WTC11 (cell line): ENCODE results near the gene ELMO1. TPM values are rescaled to one million over a fixed set of nuclear protein-coding genes. Genes with fewer than 3 reads are reported as not detected.

Experiments
- ATAC-seq: fragments of 200-7000 bp; cut with Tn5 transposase; 2 replicates; pipeline ENCODE4 v1.10.0; 2021; ENCODE audit warnings: mild to moderate bottlenecking, moderate library complexity
- CTCF ChIA-PET: fragments of 300-600 bp; sonication (Branson Sonifier 250); formaldehyde crosslinking; loops from one replicate; lab custom pipeline; 2021; ENCODE audit warnings: antibody characterized with exemption; lab: Charles Lee
- POLR2A ChIA-PET: fragments of 350-600 bp; sonication (Branson Sonifier 250); formaldehyde crosslinking; loops from one replicate; lab custom pipeline; 2021; ENCODE audit warnings: antibody characterized with exemption; lab: Charles Lee
- DNase-seq: peaks from one replicate; pipeline ENCODE4 v3.0.0; 2021; ENCODE audit warnings: low spot score
- H3K27ac Mint-ChIP-seq: 2 replicates; pipeline ENCODE4 v1.8.0; 2021; ENCODE audit warnings: mixed read lengths
- H3K27me3 Mint-ChIP-seq: 2 replicates; pipeline ENCODE4 v1.8.0; 2021; ENCODE audit warnings: low read depth, mild to moderate bottlenecking, moderate library complexity, mixed read lengths
- H3K36me3 Mint-ChIP-seq: 2 replicates; pipeline ENCODE4 v1.8.0; 2021; ENCODE audit warnings: mixed read lengths
- H3K4me1 Mint-ChIP-seq: 2 replicates; pipeline ENCODE4 v1.8.0; 2022; ENCODE audit warnings: mixed read lengths
- H3K4me3 Mint-ChIP-seq: 2 replicates; pipeline ENCODE4 v1.8.0; 2021; ENCODE audit warnings: mild to moderate bottlenecking, moderate library complexity, mixed read lengths
- H3K9me3 Mint-ChIP-seq: 2 replicates; pipeline ENCODE4 v1.8.0; 2021; ENCODE audit warnings: mixed read lengths
- ATF3 ChIP-seq: sonication (generic); formaldehyde crosslinking; conservative IDR thresholded peaks from 2 replicates; pipeline ENCODE4 v1.8.1; 2022; ENCODE audit warnings: mild to moderate bottlenecking, missing genetic modification reagents
- CTCF ChIP-seq: fragments of 200-600 bp; IDR thresholded peaks from 2 replicates; pipeline ENCODE4 v1.8.0; 2022; ENCODE audit warnings: antibody characterized with exemption
- EMX1 ChIP-seq: fragments of 250-450 bp; sonication (Bioruptor Pico); IDR thresholded peaks from 2 replicates; pipeline ENCODE4 v1.8.0; 2021; ENCODE audit warnings: mild to moderate bottlenecking
- ERG ChIP-seq: fragments of 250-450 bp; sonication (Bioruptor Pico); IDR thresholded peaks from 2 replicates; pipeline ENCODE4 v1.8.0; 2021; ENCODE audit warnings: mild to moderate bottlenecking
- FOXP1 ChIP-seq: sonication (generic); formaldehyde crosslinking; IDR thresholded peaks from 2 replicates; pipeline ENCODE4 v1.8.0; 2022; ENCODE audit warnings: missing genetic modification reagents, mild to moderate bottlenecking, moderate library complexity, borderline replicate concordance
- FOXP4 ChIP-seq: sonication (generic); formaldehyde crosslinking; IDR thresholded peaks from 2 replicates; pipeline ENCODE4 v1.8.0; 2022; ENCODE audit warnings: mild to moderate bottlenecking, missing genetic modification reagents
- HMGXB4 ChIP-seq: sonication (generic); formaldehyde crosslinking; IDR thresholded peaks from 2 replicates; pipeline ENCODE4 v1.8.1; 2023; ENCODE audit warnings: mild to moderate bottlenecking, moderate library complexity, missing genetic modification reagents
- JUN ChIP-seq: sonication (generic); formaldehyde crosslinking; IDR thresholded peaks from 2 replicates; pipeline ENCODE4 v1.8.0; 2023; ENCODE audit warnings: mild to moderate bottlenecking, missing genetic modification reagents
- MAX ChIP-seq: sonication (generic); formaldehyde crosslinking; IDR thresholded peaks from 2 replicates; pipeline ENCODE4 v1.8.0; 2022; ENCODE audit warnings: mild to moderate bottlenecking, missing genetic modification reagents
- MLX ChIP-seq: sonication (generic); formaldehyde crosslinking; IDR thresholded peaks from 2 replicates; pipeline ENCODE4 v1.8.1; 2023; ENCODE audit warnings: mild to moderate bottlenecking, missing genetic modification reagents, moderate library complexity
- NFYB ChIP-seq: sonication (generic); formaldehyde crosslinking; conservative IDR thresholded peaks from 2 replicates; pipeline ENCODE4 v1.8.0; 2022; ENCODE audit warnings: low read depth, missing genetic modification reagents
- SMAD3 ChIP-seq: sonication (generic); formaldehyde crosslinking; IDR thresholded peaks from 2 replicates; pipeline ENCODE4 v1.8.0; 2022; ENCODE audit warnings: missing genetic modification reagents, mild to moderate bottlenecking, borderline replicate concordance
- SP1 ChIP-seq: sonication (generic); formaldehyde crosslinking; conservative IDR thresholded peaks from 2 replicates; pipeline ENCODE4 v1.8.1; 2022; ENCODE audit warnings: missing genetic modification reagents
- ZBTB43 ChIP-seq: sonication (generic); formaldehyde crosslinking; IDR thresholded peaks from 2 replicates; pipeline ENCODE4 v1.8.1; 2023; ENCODE audit warnings: mild to moderate bottlenecking, missing genetic modification reagents
- ZNF138 ChIP-seq: sonication (generic); formaldehyde crosslinking; conservative IDR thresholded peaks from 2 replicates; pipeline ENCODE4 v1.8.1; 2022; ENCODE audit warnings: mild to moderate bottlenecking, moderate library complexity, missing genetic modification reagents
- ZNF317 ChIP-seq: sonication (generic); formaldehyde crosslinking; IDR thresholded peaks from 2 replicates; pipeline ENCODE4 v1.8.1; 2023; ENCODE audit warnings: low read depth, mild to moderate bottlenecking, moderate library complexity, missing genetic modification reagents, borderline replicate concordance
- ZNF396 ChIP-seq: fragments of 250-450 bp; sonication (Bioruptor Pico); IDR thresholded peaks from 2 replicates; pipeline ENCODE4 v1.8.0; 2021; ENCODE audit warnings: mild to moderate bottlenecking, moderate library complexity, borderline replicate concordance
- ZNF416 ChIP-seq: fragments of 250-450 bp; sonication (Bioruptor Pico); IDR thresholded peaks from 2 replicates; pipeline ENCODE4 v1.9.0; 2021; ENCODE audit warnings: mild to moderate bottlenecking, inconsistent platforms
- ZNF425 ChIP-seq: fragments of 250-450 bp; sonication (Bioruptor Pico); conservative IDR thresholded peaks from 2 replicates; pipeline ENCODE4 v1.9.0; 2021; ENCODE audit warnings: mild to moderate bottlenecking
- ZNF671 ChIP-seq: fragments of 250-450 bp; sonication (Bioruptor Pico); IDR thresholded peaks from 2 replicates; pipeline ENCODE4 v1.8.0; 2021; ENCODE audit warnings: mild to moderate bottlenecking
- ZSCAN18 ChIP-seq: fragments of 250-450 bp; sonication (Bioruptor Pico); IDR thresholded peaks from 2 replicates; pipeline ENCODE4 v2.1.2; 2022; ENCODE audit warnings: mild to moderate bottlenecking, moderate library complexity
- total RNA-seq: library from RNA; stranded (reverse); gene quantifications from 3 replicates; pipeline ENCODE4 v1.2.3, GENCODE V29; 2021

Gene ELMO1
- total RNA-seq, 1 experiment from 2014 or later = 19.4 TPM

- Mint-ChIP-seq H3K4me1 (peaks cover 39% of the 10 kb centered on the region), H3K27me3 (no peaks in the 10 kb centered on the region), H3K9me3 (peaks cover 3% of the 10 kb centered on the region; the same call in 1 of the 2 replicates), H3K4me3 (no peak overlapping the region), H3K27ac (no peak overlapping the region), H3K36me3 (no peaks in the 10 kb centered on the region)
- ChIA-PET POLR2A (no interaction called here), CTCF (interaction anchor here (0.6 to 3.9 kb wide), 11 partner anchors 11 to 225 kb away, joined by 3 to 17 read pairs (median 4); no protein-coding TSS in a partner anchor)
- DNase-seq = peak; percentile 80
- peak; percentile 89 for ATAC-seq
- TF ChIP-seq SMAD3 (CRISPR knock-in tag) = no peak
- TF ChIP-seq CTCF = peak; percentile 80
- TF ChIP-seq NFYB = no peak
- TF ChIP-seq MAX (CRISPR knock-in tag) = no peak
- no peak for TF ChIP-seq ERG (CRISPR knock-in tag)
- TF ChIP-seq EMX1 (CRISPR knock-in tag) = no peak
- TF ChIP-seq ZNF671 = no peak
- TF ChIP-seq SP1 (CRISPR knock-in tag) = no peak
- peak; percentile 59; the same call in 1 of the 2 replicates for TF ChIP-seq ZNF416 (CRISPR knock-in tag)
- TF ChIP-seq ZNF425 (CRISPR knock-in tag) = no peak
- TF ChIP-seq ATF3 (CRISPR knock-in tag) = no peak
- no peak for TF ChIP-seq ZNF396 (CRISPR knock-in tag)
- TF ChIP-seq ZNF317 (CRISPR knock-in tag) = no peak
- no peak for TF ChIP-seq FOXP1 (CRISPR knock-in tag)
- TF ChIP-seq HMGXB4 = no peak
- no peak for TF ChIP-seq ZBTB43 (CRISPR knock-in tag)
These were observed 163.8 kb downstream of the ELMO1 start for GRCh38 chr7:37284805-37285231.

GRCh38 chr7:37284285-37284684 lies 164.4 kb downstream of the ELMO1 start:
- no peak for DNase-seq
- no peaks in the 10 kb centered on the region for H3K36me3 Mint-ChIP-seq
- peaks cover 44% of the 10 kb centered on the region for H3K4me1 Mint-ChIP-seq
- ChIA-PET CTCF (interaction anchor here (0.6 to 3.9 kb wide), 10 partner anchors 12 to 226 kb away, joined by 3 to 17 read pairs (median 4); no protein-coding TSS in a partner anchor), POLR2A (no interaction called here)
- TF ChIP-seq JUN (CRISPR knock-in tag) (no peak), MLX (CRISPR knock-in tag) (no peak), ZNF138 (CRISPR knock-in tag) (no peak), ZSCAN18 (CRISPR knock-in tag) (no peak), FOXP4 (CRISPR knock-in tag) (no peak), ZNF416 (CRISPR knock-in tag) (no peak), MAX (CRISPR knock-in tag) (no peak)
- no peaks in the 10 kb centered on the region for H3K27me3 Mint-ChIP-seq
- no peak for ATAC-seq
- H3K27ac Mint-ChIP-seq = no peak overlapping the region
- H3K9me3 Mint-ChIP-seq = peaks cover 3% of the 10 kb centered on the region; the same call in 1 of the 2 replicates
- no peak overlapping the region for H3K4me3 Mint-ChIP-seq
